Measurements from ENCODE around the gene TRIM33. TPM values are rescaled to one million over a fixed set of nuclear protein-coding genes. Genes with fewer than 3 reads are reported as not detected.

The TRIM33 gene
- polyA plus RNA-seq (ENCODE audit: insufficient read length): 25.7 TPM

DNA sequence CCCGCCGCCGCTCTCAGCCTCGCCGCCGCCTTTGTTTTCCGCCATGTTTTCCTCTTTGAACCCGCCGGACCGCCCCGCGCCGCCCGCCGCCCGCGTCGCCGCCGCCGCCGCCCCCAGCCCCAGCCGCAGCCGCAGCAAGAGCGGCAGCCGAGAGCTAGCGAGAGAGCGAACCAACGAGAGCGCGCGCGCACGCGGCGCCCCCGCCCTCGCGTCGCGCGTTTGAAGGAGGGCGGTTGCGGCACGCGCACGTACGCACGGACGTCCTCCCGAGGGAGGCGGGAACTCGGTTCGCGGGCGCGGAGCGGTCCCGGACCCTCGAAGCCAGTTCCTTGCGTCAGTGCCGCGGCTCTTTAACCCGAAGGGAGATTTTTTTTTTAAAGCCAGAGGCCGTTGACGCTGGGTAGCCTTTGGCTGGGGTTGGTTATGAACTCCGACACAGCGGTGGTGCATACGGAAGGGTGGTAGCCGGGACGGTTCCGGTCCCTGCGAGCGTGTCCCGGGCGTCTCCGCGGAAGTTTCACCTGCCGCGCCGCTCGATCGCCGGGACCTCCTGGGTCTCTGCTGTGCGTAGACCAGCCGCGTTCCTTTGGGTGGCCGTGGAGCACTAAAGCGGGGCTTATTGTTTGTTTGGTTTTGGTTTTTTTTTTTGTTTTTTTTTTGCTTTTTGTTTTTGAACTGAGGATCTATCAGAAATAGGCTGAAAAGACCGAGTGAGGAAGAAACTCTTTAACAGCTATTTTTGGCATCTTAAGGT lies at the start of gene TRIM33:
Gene TRIM33, minus strand, starts transcription at position 172 of the 754 bp plus-strand sequence. Its CDS starts 127 bp downstream, at position 45.
- peak; percentile 96 for DNase-seq (ENCODE audit: low read depth)

DNA sequence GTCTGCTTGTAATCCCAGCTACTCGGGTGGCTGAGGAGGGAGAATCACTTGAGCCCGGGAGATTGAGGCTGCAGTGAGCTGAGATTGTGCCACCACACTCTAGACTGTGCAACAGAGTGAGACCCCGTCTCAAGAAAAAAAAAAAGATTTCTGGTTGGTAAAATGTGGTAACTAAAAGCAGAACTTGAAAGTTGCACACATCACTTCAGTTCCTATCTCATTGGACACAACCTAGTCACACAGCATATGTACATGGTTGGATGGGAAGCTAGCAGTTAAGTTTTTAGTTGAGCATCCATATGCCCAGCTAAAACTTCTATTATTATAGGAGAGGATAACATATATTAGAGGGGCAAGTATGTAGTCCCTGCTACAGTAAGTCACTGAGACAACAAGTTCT lies 48.4 kb upstream of the TRIM33 start:
- DNase-seq (ENCODE audit: low read depth): no peak

DNA sequence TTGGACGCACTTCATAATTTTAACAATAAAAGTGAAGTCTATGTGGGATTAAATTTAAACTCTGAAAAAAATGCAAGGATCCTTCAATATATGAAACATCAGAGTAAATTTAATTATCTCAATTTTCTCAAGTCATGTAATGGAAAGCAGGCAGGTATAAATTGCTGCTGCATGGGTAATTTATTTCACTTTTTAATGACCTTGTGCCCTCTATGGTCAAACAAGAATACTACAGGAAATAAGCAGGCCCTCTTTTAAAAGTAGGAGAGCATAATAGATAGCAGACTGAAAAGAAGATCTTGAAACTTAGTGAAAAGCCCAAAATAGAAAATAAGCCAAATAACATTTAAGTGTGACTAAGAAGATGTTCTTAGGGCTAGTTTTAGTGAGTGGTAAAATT lies 47.5 kb upstream of the TRIM33 start:
- DNase-seq (ENCODE audit: low read depth): no peak

DNA sequence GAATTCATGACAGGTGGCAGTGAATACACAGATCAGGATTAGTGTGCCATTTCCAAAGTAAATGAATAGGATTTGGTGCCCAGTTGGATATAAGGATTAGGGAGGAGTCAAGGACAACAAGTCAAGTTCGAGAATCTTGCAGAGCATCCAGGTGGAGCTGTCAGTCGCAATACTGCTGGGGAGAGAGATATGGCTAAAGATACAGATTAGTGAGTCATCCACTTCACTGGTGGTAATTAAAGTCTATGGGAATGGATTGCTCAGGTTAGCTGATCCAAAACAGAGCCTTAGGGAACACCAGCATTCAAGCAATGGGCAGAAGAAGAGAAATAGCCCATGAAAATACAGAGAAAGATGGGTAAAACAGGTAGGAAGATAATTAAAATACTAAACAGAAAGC lies 43.6 kb upstream of the TRIM33 start:
- DNase-seq (ENCODE audit: low read depth): no peak

DNA sequence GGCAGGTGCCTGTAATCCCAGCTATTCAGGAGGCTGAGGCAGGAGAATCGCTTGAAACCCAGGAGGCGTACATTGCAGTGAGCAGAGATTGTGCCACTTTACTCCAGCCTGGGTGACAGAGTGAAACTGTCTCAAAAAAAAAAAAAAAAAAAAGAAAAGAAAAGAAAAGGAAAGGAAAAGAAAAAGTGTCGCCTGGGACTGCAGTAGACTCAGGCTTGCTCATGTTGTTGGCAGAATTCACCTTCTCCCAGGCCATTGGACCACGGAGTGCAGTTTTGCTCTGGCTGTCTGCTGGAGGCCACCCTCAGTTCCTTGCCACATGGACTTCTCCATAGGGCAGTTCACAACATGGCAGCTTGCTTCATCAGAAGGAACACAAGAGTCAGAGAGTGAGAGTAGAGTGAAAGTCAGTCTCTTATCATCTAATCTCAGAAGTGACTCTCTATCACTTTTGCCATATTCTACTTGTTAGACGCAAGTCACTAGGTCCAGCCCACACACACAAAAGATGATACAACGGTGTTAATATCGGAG lies 41.2 kb upstream of the TRIM33 start:
- no peak for DNase-seq (ENCODE audit: low read depth)

DNA sequence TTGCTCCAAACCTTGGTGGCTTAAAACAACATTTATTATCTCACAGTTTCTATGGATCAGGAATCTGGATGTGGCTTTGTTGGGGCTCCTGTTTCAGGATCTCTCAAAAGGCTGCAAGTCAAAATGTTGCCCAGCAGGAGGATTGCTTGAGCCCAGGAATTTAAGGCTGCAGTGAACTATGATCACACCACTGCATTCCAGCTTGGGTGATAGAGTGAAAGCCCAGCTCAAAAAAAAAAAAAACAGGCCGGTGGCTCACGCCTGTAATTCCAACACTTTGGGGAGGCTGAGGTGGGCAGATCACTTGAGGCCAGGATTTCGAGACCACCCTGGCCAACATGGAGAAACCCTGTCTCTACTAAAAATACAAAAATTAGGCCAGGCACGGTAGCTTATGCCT lies 40.4 kb upstream of the TRIM33 start:
- no peak for DNase-seq (ENCODE audit: low read depth)

DNA sequence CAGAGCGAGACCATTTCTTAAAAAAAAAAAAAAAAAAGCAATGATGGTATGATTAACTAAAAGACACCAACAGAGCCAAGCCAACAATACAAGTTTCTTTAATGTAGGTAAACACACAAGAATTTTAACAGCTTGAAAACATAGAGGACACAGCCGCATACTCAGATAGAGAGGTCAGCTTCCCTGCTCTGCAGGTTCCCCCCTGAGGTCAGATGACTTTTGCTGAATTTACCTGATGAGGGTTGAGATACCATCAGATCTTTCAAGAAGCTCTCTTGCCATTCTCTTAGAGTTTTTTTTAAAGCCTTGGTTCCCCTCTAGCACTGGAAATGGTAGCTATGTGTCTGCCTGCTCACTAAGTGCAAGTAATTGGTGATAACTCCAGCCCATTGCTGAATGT lies 39.3 kb upstream of the TRIM33 start:
- DNase-seq (ENCODE audit: low read depth): no peak

DNA sequence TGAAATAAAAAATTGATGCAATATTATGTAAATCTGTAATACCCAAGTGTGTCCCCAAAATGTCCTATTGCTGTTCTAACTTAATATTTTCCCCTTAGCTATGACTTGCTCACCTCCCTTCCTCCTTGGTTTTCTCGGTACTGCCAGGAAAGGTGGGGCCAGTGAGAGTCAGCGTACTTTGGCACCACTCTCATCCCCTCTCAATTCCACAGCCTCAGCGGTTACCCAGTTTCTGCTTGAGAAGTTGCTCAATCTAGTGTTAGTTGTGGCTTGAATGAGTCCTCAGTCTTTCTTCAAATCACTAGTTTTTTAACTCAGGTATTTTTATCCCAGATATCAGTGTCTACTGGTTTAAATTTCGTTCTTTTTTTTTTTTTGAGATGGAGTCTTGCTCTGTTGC lies 38.1 kb upstream of the TRIM33 start:
- no peak for DNase-seq (ENCODE audit: low read depth)

DNA sequence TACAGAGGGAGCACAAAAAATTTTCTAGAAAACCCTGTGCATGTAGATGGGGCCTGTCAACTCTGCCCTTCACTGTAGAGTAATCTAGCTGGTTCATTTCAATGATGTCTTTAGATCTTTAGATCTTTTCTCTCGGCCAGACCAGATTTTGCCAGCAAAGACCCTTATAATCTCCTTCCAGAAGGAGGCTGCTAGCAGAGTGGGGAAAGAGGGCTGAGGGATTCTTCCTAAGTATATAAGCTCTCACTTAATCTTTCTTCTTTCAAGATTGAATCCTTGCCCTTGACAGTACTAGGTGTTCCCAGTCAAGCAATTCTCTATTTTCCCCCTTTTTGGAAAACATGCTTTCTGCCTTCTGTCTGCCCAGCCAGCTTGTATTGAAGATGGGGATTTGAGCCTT lies 36.1 kb upstream of the TRIM33 start:
- DNase-seq (ENCODE audit: low read depth): no peak

DNA sequence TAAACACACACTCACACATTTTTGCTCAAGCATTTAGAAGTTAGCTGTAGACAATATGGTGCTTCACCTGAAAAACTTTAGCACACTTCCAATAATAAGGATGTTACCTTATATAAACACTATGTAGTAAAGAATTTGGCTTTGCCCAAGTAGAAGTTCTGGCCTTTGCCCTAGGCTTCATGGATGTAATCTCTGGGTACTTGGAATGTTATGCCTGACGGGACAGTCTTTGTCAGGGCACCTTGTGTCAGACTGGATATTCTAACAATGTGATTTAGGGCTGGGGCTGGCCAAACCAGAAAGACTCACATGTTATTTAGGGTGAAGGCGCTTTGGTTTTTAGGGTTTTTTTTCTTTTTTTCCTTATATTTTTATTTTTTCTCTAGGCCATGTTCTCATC lies 34.8 kb upstream of the TRIM33 start:
- DNase-seq (ENCODE audit: low read depth): no peak

DNA sequence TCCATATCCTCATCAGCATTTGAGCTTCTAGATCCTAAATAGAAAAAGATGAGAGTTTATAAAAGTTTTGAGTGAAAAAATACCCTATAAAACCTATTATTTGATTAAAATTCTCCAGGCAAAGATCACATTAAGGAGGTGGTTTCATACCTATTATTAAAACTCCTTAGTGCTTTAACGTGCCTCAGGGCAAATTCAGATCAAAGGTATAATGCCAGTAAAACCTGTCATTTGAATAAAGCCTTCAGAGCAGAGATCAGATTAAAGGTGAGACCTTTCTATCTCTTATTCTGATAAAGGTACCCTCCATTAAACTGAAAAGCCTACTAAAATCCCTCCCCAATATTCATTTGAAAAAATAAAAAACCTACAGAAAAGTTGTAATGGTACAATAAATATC lies 34.3 kb upstream of the TRIM33 start:
- DNase-seq (ENCODE audit: low read depth): no peak

DNA sequence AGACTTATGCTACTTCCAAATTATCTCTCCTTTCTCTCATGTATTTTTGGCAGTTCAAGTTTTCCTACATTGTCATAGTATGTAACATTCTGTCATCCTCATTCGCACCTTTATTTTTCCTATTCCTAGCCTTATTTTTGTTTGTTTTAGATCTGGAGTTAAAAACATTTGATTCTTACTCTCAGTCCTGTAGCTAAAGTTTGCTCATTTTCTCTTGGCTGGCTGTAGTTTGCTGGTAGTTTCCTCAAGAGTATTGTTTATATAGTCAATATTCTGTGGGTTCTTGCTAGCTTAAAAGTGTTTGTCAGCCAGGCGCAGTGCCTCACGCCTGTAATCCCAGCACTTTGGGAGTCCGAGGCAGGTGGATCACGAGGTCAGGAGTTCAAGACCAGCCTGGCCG lies 29.8 kb upstream of the TRIM33 start:
- no peak for DNase-seq (ENCODE audit: low read depth)

DNA sequence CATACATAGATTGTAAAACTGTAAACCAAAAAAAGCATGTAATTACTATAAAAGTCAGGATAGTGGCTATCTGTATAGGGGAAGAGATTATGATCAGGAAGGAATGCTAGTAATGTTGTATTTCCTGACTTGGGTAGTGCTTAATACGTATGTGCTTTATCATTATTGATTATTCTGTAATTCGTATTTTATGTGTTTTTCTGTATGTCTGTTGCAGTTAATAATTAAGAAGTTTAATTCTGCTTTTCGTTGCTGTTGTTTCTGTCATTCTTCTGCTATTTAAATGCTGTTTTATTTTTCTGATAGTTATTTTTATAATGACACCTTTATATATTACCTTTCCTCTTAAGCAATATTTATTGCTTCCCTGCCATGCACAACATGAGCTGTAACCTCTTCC lies 29.3 kb upstream of the TRIM33 start:
- no peak for DNase-seq (ENCODE audit: low read depth)

DNA sequence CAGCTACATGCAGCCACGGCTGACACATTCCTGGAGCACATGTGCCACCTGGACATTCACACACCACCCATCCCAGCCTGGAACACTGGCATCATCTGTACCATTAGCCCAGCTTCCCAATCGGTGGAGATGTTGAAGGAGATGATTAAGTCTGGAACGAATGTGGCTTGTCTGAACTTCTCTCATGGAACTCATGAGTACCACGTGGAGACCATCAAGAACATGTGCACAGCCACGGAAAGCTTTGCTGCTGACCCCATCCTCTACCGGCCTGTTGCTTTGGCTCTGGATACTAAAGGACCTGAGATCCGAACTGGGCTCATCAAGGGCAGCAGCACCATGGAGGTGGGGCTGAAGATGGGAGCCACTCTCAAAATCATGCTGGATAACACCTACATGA lies 25.0 kb upstream of the TRIM33 start:
- no peak for DNase-seq (ENCODE audit: low read depth)

DNA sequence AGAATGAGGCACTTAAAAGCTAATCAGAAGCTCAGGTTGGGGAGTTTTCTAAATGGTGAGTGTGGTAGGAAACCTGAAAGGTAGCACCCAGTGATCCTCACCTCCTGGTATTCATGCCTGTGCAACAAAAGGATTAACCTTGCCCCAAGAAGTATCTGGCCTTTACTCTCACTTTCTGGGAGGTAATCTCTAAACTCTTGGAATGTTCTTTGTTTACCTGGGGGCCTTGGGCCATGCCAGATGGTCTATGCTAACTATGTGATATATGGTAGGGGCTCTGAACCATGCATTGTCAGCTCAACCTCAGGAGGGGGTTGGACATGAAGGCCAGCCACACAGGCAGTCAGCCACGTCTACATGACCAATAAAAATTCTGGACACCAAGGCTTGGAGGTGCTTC lies 24.4 kb upstream of the TRIM33 start:
- DNase-seq (ENCODE audit: low read depth): no peak

DNA sequence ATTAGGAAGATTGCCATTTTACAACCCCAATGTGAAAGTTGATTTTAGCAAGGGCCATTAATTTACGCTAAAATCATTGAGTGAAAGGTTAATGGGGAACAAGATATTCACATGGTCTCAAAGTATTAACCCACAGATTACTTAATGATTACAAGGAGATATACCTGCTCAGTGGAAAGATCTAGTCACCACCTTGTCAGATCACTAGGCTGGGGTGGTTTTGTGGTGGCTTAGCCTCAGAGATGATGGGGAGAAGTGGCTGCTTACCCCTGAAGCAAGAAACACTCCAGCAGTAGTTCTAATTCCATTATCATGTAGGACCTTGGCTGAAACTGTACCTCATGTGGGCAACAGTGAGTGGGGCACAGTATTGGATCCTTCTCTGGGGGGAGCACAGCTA lies 20.1 kb upstream of the TRIM33 start:
- DNase-seq (ENCODE audit: low read depth): no peak

DNA sequence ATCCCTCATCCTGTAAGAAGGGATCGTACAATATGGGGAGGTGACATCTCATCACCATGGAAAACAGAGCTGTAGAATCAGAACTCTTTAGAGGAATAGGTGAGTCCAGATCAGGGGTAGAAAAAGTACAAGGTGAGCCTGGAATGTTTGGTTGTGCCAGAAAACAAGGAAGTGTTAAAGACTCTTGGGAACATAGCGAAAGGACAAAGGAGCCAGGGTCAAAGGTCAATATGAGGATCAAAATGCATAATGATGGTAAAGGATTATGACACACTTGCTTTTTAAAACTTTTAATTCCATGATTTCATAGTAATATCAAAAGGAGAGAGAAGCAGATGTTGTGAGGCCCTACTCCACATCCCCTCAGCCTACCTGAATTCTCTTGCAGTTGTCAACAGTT lies 19.2 kb upstream of the TRIM33 start:
- DNase-seq (ENCODE audit: low read depth): no peak

DNA sequence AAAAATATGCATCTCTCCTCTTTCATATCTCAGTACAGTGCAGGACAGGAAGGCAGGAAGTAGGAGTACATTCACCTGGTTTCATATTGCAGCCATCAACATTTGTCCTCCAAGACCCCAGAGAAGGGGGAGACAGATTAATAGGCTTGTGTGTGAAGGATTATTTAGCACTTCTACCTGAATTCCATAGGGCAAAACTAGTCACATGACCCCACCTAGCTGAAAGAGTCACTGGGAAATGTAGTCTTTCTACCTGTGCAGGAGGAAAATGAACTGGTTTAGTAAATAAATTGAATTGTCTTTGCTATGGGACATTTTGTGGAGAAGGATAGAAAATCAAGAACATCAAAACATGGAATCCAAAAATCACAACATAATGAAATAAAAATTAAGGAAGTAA lies 13.9 kb upstream of the TRIM33 start:
- no peak for DNase-seq (ENCODE audit: low read depth)

DNA sequence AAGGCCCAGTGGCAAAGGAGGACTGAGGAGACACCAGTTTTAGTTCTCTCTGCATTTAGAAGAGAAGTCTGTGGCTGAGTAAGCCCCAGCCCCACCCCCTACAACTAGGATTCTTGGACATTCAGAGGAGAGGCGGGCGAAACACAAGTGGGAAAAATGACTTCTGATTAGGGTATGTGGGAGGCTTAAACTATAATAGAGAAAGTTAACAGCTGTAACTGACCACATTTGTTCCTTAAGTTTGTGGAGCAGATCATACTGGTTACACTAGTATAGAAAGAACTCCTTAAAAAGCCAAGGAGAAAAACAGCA lies 11.2 kb upstream of the TRIM33 start:
- no peak for DNase-seq (ENCODE audit: low read depth)

DNA sequence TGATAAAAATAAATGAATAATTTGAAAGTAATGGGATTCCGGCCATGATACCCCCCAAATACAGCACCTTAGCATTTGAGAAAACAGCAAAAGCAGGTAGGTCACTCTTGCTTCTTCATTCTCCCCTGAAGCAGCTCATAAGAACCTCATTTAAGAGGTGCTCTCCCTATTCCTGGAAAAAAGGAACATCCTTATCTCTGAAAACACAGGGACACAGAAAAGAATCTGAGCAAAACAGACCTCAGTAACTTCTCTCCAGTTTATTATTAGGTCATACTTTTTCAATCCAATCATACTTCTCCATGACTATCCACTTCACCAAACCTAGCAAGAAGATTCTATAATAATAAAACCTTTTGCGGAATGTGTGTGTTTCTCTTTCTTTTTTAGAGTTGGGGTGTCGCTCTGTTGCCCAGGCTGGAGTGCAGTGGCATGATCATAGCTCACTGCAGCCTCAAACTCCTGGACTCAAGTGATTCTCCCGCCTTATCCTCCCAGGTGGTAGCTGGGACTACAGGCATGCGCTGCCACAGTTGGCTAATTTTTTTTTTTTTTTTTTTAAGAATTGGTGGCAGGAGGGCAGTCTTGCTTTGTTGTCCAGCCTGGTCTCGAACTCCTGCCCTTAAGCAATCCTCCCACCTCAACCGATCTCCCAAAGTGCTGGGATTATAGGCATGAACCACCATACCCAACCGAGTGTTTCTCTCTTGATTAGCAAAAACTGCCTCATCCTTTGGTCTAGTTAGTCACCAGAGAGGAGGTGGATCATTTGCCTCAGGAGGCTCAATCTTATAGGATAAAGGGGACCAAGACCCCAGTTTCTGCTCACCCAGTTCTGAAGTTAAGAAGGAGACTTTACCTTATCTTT lies 10.6 kb upstream of the TRIM33 start:
- no peak for DNase-seq (ENCODE audit: low read depth)

DNA sequence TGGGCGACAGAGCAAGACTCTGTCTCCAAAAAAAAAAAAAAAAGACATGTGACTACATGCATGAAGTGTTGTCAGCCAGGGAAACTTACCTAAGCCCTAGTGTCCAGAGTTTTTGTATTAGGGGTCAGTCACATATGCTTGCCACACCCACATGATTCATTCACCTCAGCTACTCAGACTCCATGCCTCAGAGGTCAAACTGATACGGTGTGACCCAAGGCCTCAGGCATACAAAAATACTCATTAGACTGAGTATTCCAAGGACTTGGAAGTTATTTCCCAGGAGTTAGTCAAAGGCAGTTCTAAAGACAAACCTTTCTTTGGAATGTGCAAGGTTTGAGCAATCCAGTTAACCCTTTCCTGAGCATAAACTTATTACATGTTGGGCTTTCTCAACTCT lies 6.3 kb upstream of the TRIM33 start:
- DNase-seq (ENCODE audit: low read depth): no peak

DNA sequence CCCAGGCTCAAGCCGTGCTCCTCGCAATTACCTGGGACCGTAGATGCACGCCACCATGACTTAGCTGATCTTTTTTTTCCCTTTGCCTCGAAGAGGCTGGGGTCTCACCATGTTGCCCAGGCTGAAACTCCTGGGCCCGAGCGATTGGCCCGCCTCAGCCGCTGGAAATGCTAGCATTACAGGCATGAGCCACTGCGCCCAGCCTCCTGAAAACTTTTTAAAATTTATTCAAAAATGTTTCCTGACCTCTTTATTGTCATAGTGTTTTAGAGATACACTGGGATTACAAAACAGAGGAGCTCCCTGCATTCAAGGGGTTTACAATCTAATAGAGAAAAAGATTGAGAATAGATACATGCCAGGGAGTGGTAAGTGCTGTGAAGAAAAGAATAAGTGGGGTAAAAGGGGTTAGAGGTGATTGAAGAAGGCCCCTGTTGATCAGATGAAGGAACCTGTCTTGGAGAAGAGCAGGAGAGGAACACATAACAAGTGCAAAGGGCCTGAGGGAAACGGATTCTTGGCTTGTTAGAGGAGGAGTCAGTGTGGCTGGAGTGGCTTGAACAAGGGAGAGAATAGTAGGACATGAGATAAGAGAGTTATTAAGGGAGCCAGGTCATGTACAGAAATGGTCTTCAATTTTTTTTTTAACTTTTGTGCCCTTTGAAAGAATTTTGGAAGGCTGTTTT lies 1.7 kb upstream of the TRIM33 start:
- DNase-seq (ENCODE audit: low read depth): no peak
